MCF 10A (cell line): Measurements from ENCODE around the gene WLS. TPM values are rescaled to one million over a fixed set of nuclear protein-coding genes. Genes with fewer than 3 reads are reported as not detected.

Experiments
- BruUV-seq: library from RNA; stranded (reverse); fragments of 400-500 nt; replicated peaks from 2 replicates; lab custom pipeline; 2021; lab: Mats Ljungman, UMichigan
- CTCF ChIA-PET: fragments of 300-600 bp; sonication (Branson Sonifier 250); formaldehyde crosslinking; extraction: SDS; loops from one replicate; lab custom pipeline; 2021; ENCODE audit warnings: antibody characterized with exemption, inconsistent platforms; lab: Yijun Ruan, JAX
- POLR2A ChIA-PET: fragments of 300-600, 350-650 bp; sonication (Branson Sonifier 250); formaldehyde crosslinking; extraction: SDS; loops from one replicate; lab custom pipeline; 2020; ENCODE audit warnings: antibody characterized with exemption, inconsistent platforms; lab: Yijun Ruan, JAX
- DNase-seq: peaks from one replicate; pipeline ENCODE4 v3.0.0-alpha.2; 2018; ENCODE audit not compliant: unreplicated experiment
- H3K27ac Mint-ChIP-seq: one replicate; pipeline ENCODE4 v1.8.0; 2022; ENCODE audit warnings: mild to moderate bottlenecking, low read depth, mixed read lengths; ENCODE audit not compliant: unreplicated experiment
- H3K27me3 Mint-ChIP-seq: one replicate; pipeline ENCODE4 v1.8.0; 2022; ENCODE audit warnings: mixed read lengths; ENCODE audit not compliant: insufficient read depth, unreplicated experiment
- H3K36me3 Mint-ChIP-seq: one replicate; pipeline ENCODE4 v1.8.0; 2022; ENCODE audit warnings: mild to moderate bottlenecking, moderate library complexity, mixed read lengths; ENCODE audit not compliant: insufficient read depth, unreplicated experiment
- H3K4me1 Mint-ChIP-seq: one replicate; pipeline ENCODE4 v1.8.0; 2022; ENCODE audit warnings: mixed read lengths; ENCODE audit not compliant: insufficient read depth, unreplicated experiment
- H3K4me3 Mint-ChIP-seq: one replicate; pipeline ENCODE4 v1.8.0; 2022; ENCODE audit warnings: mild to moderate bottlenecking, moderate library complexity, mixed read lengths; ENCODE audit not compliant: unreplicated experiment
- H3K9me3 Mint-ChIP-seq: one replicate; pipeline ENCODE4 v1.8.0; 2022; ENCODE audit warnings: mixed read lengths; ENCODE audit not compliant: unreplicated experiment
- CTCF ChIP-seq: fragments of 200-600 bp; IDR thresholded peaks from one replicate; pipeline ENCODE4 v1.8.0; 2022; ENCODE audit warnings: antibody characterized with exemption, mild to moderate bottlenecking; ENCODE audit not compliant: unreplicated experiment
- intact Hi-C: fragments of 100-400 bp; cut with micrococcal nuclease; formaldehyde crosslinking; loops from 2 replicates; pipeline ENCODE4 v1.14.1; 2022
- total RNA-seq: library from RNA; stranded (reverse); gene quantifications from 2 replicates; pipeline ENCODE4 v1.2.3, GENCODE V29; 2022

WLS gene
- total RNA-seq, 1 experiment from 2014 or later = 37.8 TPM

- Mint-ChIP-seq H3K27ac (no peak overlapping the region), H3K27me3 (no peaks in the 10 kb centered on the region), H3K4me1 (no peaks in the 10 kb centered on the region), H3K36me3 (peaks cover 12% of the 10 kb centered on the region), H3K4me3 (no peak overlapping the region), H3K9me3 (no peaks in the 10 kb centered on the region)
- TF ChIP-seq CTCF = no peak
- DNase-seq = no peak
- intact Hi-C loops = no loop called here
- no TSS peak for BruUV-seq
- POLR2A ChIA-PET = no interaction called here
- CTCF ChIA-PET = interaction anchor here (1.0 to 2.1 kb wide), 2 partner anchors 23 to 26 kb away, joined by 5 to 6 read pairs; no protein-coding TSS in a partner anchor
Observed at GRCh38 chr1:68143633-68144032, 88.7 kb downstream of the WLS start.

- no peak for DNase-seq
- Mint-ChIP-seq H3K4me1 (no peaks in the 10 kb centered on the region), H3K27me3 (no peaks in the 10 kb centered on the region), H3K36me3 (peaks cover 11% of the 10 kb centered on the region), H3K4me3 (no peak overlapping the region), H3K9me3 (no peaks in the 10 kb centered on the region), H3K27ac (no peak overlapping the region)
- intact Hi-C loops = no loop called here
- CTCF ChIA-PET = interaction anchor here (2.1 kb wide), 1 partner anchor 22 kb away, joined by 6 read pairs; no protein-coding TSS in a partner anchor
- no TSS peak for BruUV-seq
- POLR2A ChIA-PET = no interaction called here
- TF ChIP-seq CTCF = no peak
Observed at GRCh38 chr1:68142461-68142860, 89.9 kb downstream of the WLS start.

- DNase-seq = no peak
- Mint-ChIP-seq H3K27ac (no peak overlapping the region), H3K36me3 (peaks cover 16% of the 10 kb centered on the region), H3K27me3 (no peaks in the 10 kb centered on the region), H3K9me3 (no peaks in the 10 kb centered on the region), H3K4me1 (no peaks in the 10 kb centered on the region), H3K4me3 (no peak overlapping the region)
- ChIA-PET POLR2A (no interaction called here), CTCF (interaction anchor here (0.5 to 1.1 kb wide), 2 partner anchors 13 to 88 kb away, joined by 3 read pairs; no protein-coding TSS in a partner anchor)
- intact Hi-C loops = no loop called here
- no TSS peak for BruUV-seq
- TF ChIP-seq CTCF = no peak
Observed at GRCh38 chr1:68142036-68142435, 90.3 kb downstream of the WLS start.

- peaks cover 5% of the 10 kb centered on the region for H3K4me1 Mint-ChIP-seq
- intact Hi-C loops = no loop called here
- CTCF ChIA-PET = interaction anchor here (0.5 to 1.1 kb wide), 3 partner anchors 13 to 89 kb away, joined by 3 to 4 read pairs (median 3); no protein-coding TSS in a partner anchor
- H3K27me3 Mint-ChIP-seq = no peaks in the 10 kb centered on the region
- no peak for DNase-seq
- no peak overlapping the region for H3K4me3 Mint-ChIP-seq
- peaks cover 16% of the 10 kb centered on the region for H3K36me3 Mint-ChIP-seq
- no peak for TF ChIP-seq CTCF
- BruUV-seq = no TSS peak
- H3K27ac Mint-ChIP-seq = no peak overlapping the region
- H3K9me3 Mint-ChIP-seq = no peaks in the 10 kb centered on the region
- POLR2A ChIA-PET = interaction anchor here (0.7 kb wide), 1 partner anchor 12 kb away, joined by 3 read pairs; no protein-coding TSS in a partner anchor
Observed at GRCh38 chr1:68141071-68142021, 91.0 kb downstream of the WLS start.
